Left ventricle myocardium inferior (tissue), 1 donor: ENCODE results near the gene IBA57. TPM values are rescaled to one million over a fixed set of nuclear protein-coding genes. Genes with fewer than 3 reads are reported as not detected.
"Not testable (repeated sequence)": the region's sequence is repeated elsewhere in the genome, so short reads cannot be mapped to it uniquely, and the experiment has no call there.

ENCODE experiments used
- DNase-seq: peaks from one replicate; pipeline ENCODE4 v3.0.0-alpha.2; 2020
- H3K27ac ChIP-seq: fragments of 200-600 bp; replicated peaks from 2 replicates; pipeline ENCODE4 v1.8.0; 2021
- H3K27me3 ChIP-seq: fragments of 200-600 bp; 2 replicates; pipeline ENCODE4 v1.8.0; 2021; ENCODE audit warnings: low read depth
- H3K36me3 ChIP-seq: fragments of 200-600 bp; 2 replicates; pipeline ENCODE4 v1.8.0; 2021
- H3K4me1 ChIP-seq: fragments of 200-600 bp; 2 replicates; pipeline ENCODE4 v1.8.0; 2021
- H3K4me3 ChIP-seq: fragments of 200-600 bp; 2 replicates; pipeline ENCODE4 v1.8.0; 2021; ENCODE audit warnings: mild to moderate bottlenecking, moderate library complexity
- H3K9me3 ChIP-seq: fragments of 200-600 bp; replicated peaks from 2 replicates; pipeline ENCODE4 v1.8.0; 2021
- CTCF ChIP-seq: fragments of 200-600 bp; IDR thresholded peaks from 2 replicates; pipeline ENCODE4 v1.8.0; 2021; ENCODE audit warnings: antibody characterized with exemption, mild to moderate bottlenecking, borderline replicate concordance
- intact Hi-C: fragments of 100-400 bp; cut with micrococcal nuclease; formaldehyde crosslinking; loops from one replicate; pipeline ENCODE4 v1.11.0; 2022
- total RNA-seq: library from RNA; stranded (reverse); fragmentation: NEBNext Ultra II Directional; extraction: Animal tissue kit (Norgen Biotek cat#: 25700); gene quantifications from one replicate; pipeline ENCODE4 v1.2.1, GENCODE V29; 2021
- donor health status: DM: no; HTN: yes; CAD: no; lungs with severe emphysema.

The IBA57 gene
- total RNA-seq, 1 donor from 2014 or later, result 15.0 TPM

GRCh38 chr1:228226956-228227791 is 61.6 kb downstream of the IBA57 start:
- peaks cover 48% of the 10 kb centered on the region for H3K4me1 ChIP-seq
- H3K36me3 ChIP-seq, result peaks cover 94% of the 10 kb centered on the region
- intact Hi-C loops, result no loop called here
- H3K4me3 ChIP-seq, result no peak overlapping the region
- peak overlapping the region; percentile 19 for H3K27ac ChIP-seq
- DNase-seq, result no peak
- H3K27me3 ChIP-seq, result no peaks in the 10 kb centered on the region
- TF ChIP-seq CTCF, result no peak
- peaks cover 21% of the 10 kb centered on the region for H3K9me3 ChIP-seq

- H3K27me3 ChIP-seq, DNase-seq, intact Hi-C loops, H3K4me3 ChIP-seq: not testable (repeated sequence)
- peak overlapping the region; percentile 19 for H3K27ac ChIP-seq
- peaks cover 46% of the 10 kb centered on the region for H3K4me1 ChIP-seq
- peaks cover 21% of the 10 kb centered on the region for H3K9me3 ChIP-seq
- H3K36me3 ChIP-seq, result peaks cover 95% of the 10 kb centered on the region
These were observed 62.5 kb downstream of the IBA57 start for GRCh38 chr1:228228147-228228546.

GRCh38 chr1:228228601-228229074 is 63.0 kb downstream of the IBA57 start:
- Histone ChIP-seq H3K4me3 (no peak overlapping the region), H3K36me3 (peaks cover 92% of the 10 kb centered on the region), H3K9me3 (peaks cover 21% of the 10 kb centered on the region), H3K4me1 (peaks cover 41% of the 10 kb centered on the region), H3K27me3 (no peaks in the 10 kb centered on the region), H3K27ac (no peak overlapping the region)
- DNase-seq, result no peak
- intact Hi-C loops, result no loop called here
- no peak for TF ChIP-seq CTCF

GRCh38 chr1:228231189-228231588 is 65.6 kb downstream of the IBA57 start:
- no peak for TF ChIP-seq CTCF
- peaks cover 78% of the 10 kb centered on the region for H3K36me3 ChIP-seq

More at GRCh38 chr1:228231189-228231588, 65.6 kb downstream of the IBA57 start:
- no peak overlapping the region for H3K4me3 ChIP-seq
- DNase-seq, result no peak
- no peaks in the 10 kb centered on the region for H3K27me3 ChIP-seq
- H3K9me3 ChIP-seq, result no peaks in the 10 kb centered on the region
- no peak overlapping the region for H3K27ac ChIP-seq
- intact Hi-C loops, result no loop called here
- H3K4me1 ChIP-seq, result peaks cover 24% of the 10 kb centered on the region

Other genes with a start within 250 kb of the IBA57 start
- gene WNT9A, start 217.9 kb upstream of the IBA57 start, total RNA-seq, result 4.8 TPM
- not detected for gene WNT3A, start 158.8 kb upstream of the IBA57 start, total RNA-seq
- 294 TPM for gene ARF1, start 83.1 kb upstream of the IBA57 start, total RNA-seq
- 7.1 TPM for gene C1orf35, start 62.5 kb upstream of the IBA57 start, total RNA-seq
- 51.0 TPM for gene MRPL55, start 56.5 kb upstream of the IBA57 start, total RNA-seq
- gene GUK1, start 25.5 kb upstream of the IBA57 start, total RNA-seq, result 150 TPM
- gene GJC2, start 15.9 kb upstream of the IBA57 start, total RNA-seq, result 1.0 TPM
- gene OBSCN, start 42.2 kb downstream of the IBA57 start, total RNA-seq, result 316 TPM
- gene TRIM11, start 241.0 kb downstream of the IBA57 start, total RNA-seq, result 6.2 TPM